Stomach smooth muscle (tissue), 2 donors: ENCODE measurements around the gene SELP.
"Not testable (repeated sequence)": the region's sequence is repeated elsewhere in the genome, so short reads cannot be mapped to it uniquely, and the experiment has no call there.

ENCODE experiments used
- H3K27ac ChIP-seq: one replicate; pipeline ENCODE4 v1.7.0; 2013; ENCODE audit warnings: mild to moderate bottlenecking, low read length, inconsistent platforms
- H3K27me3 ChIP-seq, 2 donors: one replicate each; pipeline ENCODE4 v1.7.0; 2013; ENCODE audit warnings: low read length in 2 of 2; ENCODE audit not compliant: insufficient read depth in 2 of 2, control insufficient read depth in 1 of 2
- H3K36me3 ChIP-seq, 2 donors: one replicate each; pipeline ENCODE4 v1.7.0; 2013; ENCODE audit warnings: low read length in 2 of 2; ENCODE audit not compliant: control insufficient read depth in 2 of 2, insufficient read depth in 2 of 2
- H3K4me1 ChIP-seq: one replicate; pipeline ENCODE4 v1.7.0; 2013; ENCODE audit warnings: low read length; ENCODE audit not compliant: control insufficient read depth, insufficient read depth
- H3K4me3 ChIP-seq, 2 donors: one replicate each; pipeline ENCODE4 v1.7.0; 2013; ENCODE audit warnings: low read length in 2 of 2
- H3K9ac ChIP-seq, 2 donors: one replicate each; pipeline ENCODE4 v1.7.0; 2013; ENCODE audit warnings: low read length in 2 of 2, mild to moderate bottlenecking in 1 of 2
- H3K9me3 ChIP-seq, 2 donors: one replicate each; pipeline ENCODE4 v1.7.0; 2013; ENCODE audit warnings: low read length in 2 of 2; ENCODE audit not compliant: control insufficient read depth in 2 of 2
- donor health status: healthy.
- donor health status: Pancreatic carcinoma.

Gene SELP

GRCh38 chr1:169630006-169630405, at the start of gene SELP:
Gene SELP (minus strand): TSS chr1:169630124. CDS start chr1:169630074, 50 bp downstream.
- H3K27ac ChIP-seq, result no peak within 1 kb of the TSS
- no peaks in the 10 kb centered on the region for H3K27me3 ChIP-seq
- no peaks in the 10 kb centered on the region for H3K36me3 ChIP-seq
- no peak within 1 kb of the TSS for H3K4me3 ChIP-seq
- H3K9me3 ChIP-seq, result peaks cover 0 to 18% of the 10 kb centered on the region in 2 donors
- no peaks in the 10 kb centered on the region for H3K4me1 ChIP-seq
- H3K9ac ChIP-seq, result no peak within 1 kb of the TSS

DNA sequence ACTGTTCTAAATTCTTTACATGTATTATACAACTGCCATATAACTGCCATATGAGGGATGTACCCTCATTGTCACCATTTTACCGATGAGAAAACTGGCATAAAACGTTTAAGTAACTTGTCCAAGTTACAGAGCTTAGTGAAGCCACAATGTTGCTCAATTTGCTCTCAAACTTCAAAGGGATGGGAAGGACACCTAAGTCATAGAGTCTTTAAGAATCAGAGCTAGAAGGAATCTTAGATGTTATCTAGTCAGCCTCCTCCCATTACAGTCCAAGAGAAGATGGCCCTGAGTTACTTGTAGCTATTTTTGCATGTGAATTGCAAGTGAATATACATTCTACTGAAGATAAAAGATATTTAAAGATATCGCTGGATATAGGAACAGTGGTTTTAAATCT, 49.8 kb upstream of the SELP start:
- Histone ChIP-seq H3K4me3 (no peak overlapping the region), H3K36me3 (no peaks in the 10 kb centered on the region), H3K27me3 (no peaks in the 10 kb centered on the region), H3K9me3 (no peaks in the 10 kb centered on the region), H3K27ac (no peak overlapping the region), H3K9ac (no peak overlapping the region), H3K4me1 (no peaks in the 10 kb centered on the region)

DNA sequence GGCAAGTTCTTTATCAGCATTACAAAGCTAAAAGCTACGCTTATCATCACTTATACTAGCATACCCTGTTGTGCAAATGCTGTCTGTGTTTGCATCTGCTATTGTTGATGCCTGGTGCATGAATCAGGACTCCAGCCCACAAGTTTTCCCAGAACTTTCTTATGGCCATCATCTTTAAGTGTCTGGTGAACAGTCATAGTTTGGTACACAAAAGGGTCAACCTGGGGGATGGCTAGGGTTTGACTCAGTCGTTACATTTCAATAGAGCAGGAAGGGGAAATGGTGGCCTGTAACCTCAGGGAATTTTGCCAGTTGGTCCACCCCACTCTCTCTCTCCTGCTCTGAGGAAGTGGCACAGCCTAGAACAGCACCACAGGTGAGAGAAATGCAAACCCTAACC, 46.1 kb upstream of the SELP start:
- H3K9me3 ChIP-seq, result peaks cover 0 to 4% of the 10 kb centered on the region in 2 donors
- no peak overlapping the region for H3K4me3 ChIP-seq
- H3K36me3 ChIP-seq, result no peaks in the 10 kb centered on the region
- no peaks in the 10 kb centered on the region for H3K4me1 ChIP-seq
- no peak overlapping the region for H3K27ac ChIP-seq
- H3K9ac ChIP-seq, result no peak overlapping the region
- H3K27me3 ChIP-seq, result no peaks in the 10 kb centered on the region

DNA sequence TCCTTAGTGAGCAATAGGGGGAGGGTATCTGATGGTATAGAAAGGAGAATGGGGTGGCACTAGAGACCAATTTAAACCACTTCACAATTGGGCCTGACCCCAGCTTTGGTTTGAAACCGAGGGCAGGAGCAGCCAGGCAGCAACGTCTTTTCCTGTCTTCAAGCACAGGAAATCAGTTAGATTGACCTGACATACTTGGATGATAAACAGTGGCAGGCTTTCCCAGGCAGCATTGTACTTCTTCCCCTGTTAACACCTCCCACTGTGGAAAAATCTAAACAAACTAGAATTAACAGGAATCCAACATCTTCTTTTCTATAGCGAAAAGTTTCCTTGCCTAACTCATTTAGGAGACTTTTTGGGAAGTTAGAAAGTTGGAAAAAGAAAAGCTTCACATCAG, 40.9 kb upstream of the SELP start:
- Histone ChIP-seq H3K4me1 (no peaks in the 10 kb centered on the region), H3K27me3 (no peaks in the 10 kb centered on the region), H3K9me3 (peaks cover 0 to 4% of the 10 kb centered on the region in 2 donors), H3K4me3 (no peak overlapping the region), H3K36me3 (no peaks in the 10 kb centered on the region), H3K9ac (no peak overlapping the region), H3K27ac (no peak overlapping the region)

- not testable (repeated sequence) for H3K4me1 ChIP-seq, H3K27ac ChIP-seq, H3K9ac ChIP-seq, H3K27me3 ChIP-seq, H3K9me3 ChIP-seq, H3K4me3 ChIP-seq, H3K36me3 ChIP-seq
Measured at GRCh38 chr1:169670244-169670643, 40.3 kb upstream of the SELP start.

DNA sequence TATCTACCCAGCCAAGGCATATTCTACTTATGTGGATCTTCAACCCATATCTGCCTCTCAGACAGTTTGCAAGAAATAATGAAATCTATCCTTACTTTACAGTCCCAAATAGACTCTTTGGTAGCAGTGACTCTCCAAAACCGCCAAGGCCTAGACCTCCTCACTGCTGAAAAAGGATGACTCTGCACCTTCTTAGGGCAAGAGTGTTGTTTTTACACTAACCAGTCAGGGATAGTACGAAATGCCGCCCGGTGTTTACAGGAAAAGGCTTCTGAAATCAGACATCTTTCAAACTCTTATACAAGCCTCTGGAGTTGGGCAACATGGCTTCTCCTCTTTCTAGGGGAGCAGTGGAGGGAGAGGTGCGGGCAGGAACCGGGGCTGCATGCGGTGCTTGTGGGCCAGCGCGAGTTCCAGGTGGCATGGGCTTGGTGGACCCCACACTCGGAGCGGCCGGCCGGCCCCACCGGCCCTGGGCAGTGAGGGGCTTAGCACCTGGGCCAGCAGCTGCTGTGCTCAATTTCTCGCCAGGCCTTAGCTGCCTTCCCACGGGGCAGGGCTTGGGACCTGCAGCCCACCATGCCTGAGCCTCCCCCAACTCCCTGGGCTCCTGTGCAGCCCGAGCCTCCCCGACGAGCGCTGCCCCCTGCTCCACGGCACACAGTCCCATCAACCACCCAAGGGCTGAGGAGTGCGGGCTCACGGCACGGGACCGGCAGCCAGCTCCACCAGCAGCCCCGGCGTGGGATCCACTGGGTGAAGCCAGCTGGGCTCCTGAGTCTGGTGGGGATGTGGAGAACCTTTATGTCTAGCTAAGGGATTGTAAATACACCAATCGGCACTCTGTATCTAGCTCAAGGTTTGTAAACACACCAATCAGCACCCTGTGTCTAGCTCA, 38.0 kb upstream of the SELP start:
- H3K27ac ChIP-seq, result not testable (repeated sequence)

DNA sequence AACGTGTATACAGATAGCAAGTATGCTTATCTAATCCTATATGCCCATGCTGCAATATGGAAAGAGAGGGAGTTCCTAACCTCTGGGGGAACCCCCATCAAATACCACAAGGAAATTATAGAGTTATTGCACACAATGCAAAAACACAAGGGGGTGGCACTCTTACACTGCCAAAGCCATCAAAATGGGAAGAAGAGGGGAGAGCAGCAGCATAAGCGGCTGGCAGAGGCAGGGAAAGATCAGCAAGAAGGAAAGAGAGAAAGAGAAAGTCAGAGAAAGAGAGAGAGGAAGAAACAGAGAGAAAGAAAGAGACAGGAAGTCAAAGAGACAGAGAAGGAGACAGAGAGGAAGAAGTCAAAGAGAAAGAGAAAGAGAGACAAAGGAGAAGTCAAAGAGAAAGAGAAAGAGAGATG, 37.3 kb upstream of the SELP start:
- H3K4me3 ChIP-seq, H3K9me3 ChIP-seq, H3K9ac ChIP-seq, H3K27me3 ChIP-seq, H3K36me3 ChIP-seq, H3K4me1 ChIP-seq, H3K27ac ChIP-seq: not testable (repeated sequence)

More for the DNA sequence above, 38.0 kb upstream of the SELP start:
- H3K9ac ChIP-seq, H3K9me3 ChIP-seq, H3K27me3 ChIP-seq, H3K36me3 ChIP-seq, H3K4me3 ChIP-seq, H3K4me1 ChIP-seq: not testable (repeated sequence)

GRCh38 chr1:169662680-169663079, 32.8 kb upstream of the SELP start:
- not testable (repeated sequence) for H3K27me3 ChIP-seq, H3K9ac ChIP-seq, H3K4me1 ChIP-seq, H3K4me3 ChIP-seq, H3K27ac ChIP-seq, H3K36me3 ChIP-seq, H3K9me3 ChIP-seq

GRCh38 chr1:169661066-169661465, 31.1 kb upstream of the SELP start:
- H3K9me3 ChIP-seq, H3K27me3 ChIP-seq, H3K9ac ChIP-seq, H3K27ac ChIP-seq, H3K36me3 ChIP-seq, H3K4me3 ChIP-seq, H3K4me1 ChIP-seq: not testable (repeated sequence)

GRCh38 chr1:169658777-169659176, 28.9 kb upstream of the SELP start:
- not testable (repeated sequence) for H3K9ac ChIP-seq, H3K9me3 ChIP-seq, H3K36me3 ChIP-seq, H3K4me3 ChIP-seq, H3K27ac ChIP-seq, H3K4me1 ChIP-seq, H3K27me3 ChIP-seq

DNA sequence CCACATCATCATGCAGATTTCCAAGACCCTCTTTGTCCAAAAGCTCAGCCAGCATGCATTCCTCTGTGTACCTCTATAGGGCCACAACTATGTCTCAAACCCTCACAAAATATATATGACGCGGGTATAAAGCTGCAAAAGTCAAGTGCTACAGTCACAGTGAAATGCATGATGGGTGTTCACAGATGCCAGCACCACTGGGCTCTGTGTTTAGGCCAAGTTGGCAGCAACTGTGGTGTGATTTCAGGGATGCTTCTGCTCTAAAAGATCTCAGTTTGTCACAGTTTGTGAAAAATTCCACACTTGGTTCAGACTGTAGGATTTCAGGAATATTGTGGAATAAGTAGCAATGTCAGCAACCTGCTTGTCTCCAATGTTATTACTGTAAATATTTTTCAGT, 23.9 kb upstream of the SELP start:
- Histone ChIP-seq H3K4me1 (no peaks in the 10 kb centered on the region), H3K27me3 (no peaks in the 10 kb centered on the region), H3K9me3 (no peaks in the 10 kb centered on the region), H3K4me3 (no peak overlapping the region), H3K9ac (no peak overlapping the region), H3K27ac (no peak overlapping the region), H3K36me3 (no peaks in the 10 kb centered on the region)
